Islet precursor cell (in vitro differentiated cells): ENCODE measurements around the gene NUAK2.

Source experiments
- DNase-seq: peaks from one replicate; pipeline ENCODE4 v3.0.0-alpha.2; 2018

Gene NUAK2

GRCh38 chr1:205270764-205271163 is 50.8 kb downstream of the NUAK2 start:
- no peak for DNase-seq

GRCh38 chr1:205270271-205270670 is 51.3 kb downstream of the NUAK2 start:
- no peak for DNase-seq

GRCh38 chr1:205269711-205270110 is 51.8 kb downstream of the NUAK2 start:
- no peak for DNase-seq

- DNase-seq = no peak
Measured at GRCh38 chr1:205268846-205269680, 52.5 kb downstream of the NUAK2 start.

- DNase-seq = no peak
Measured at GRCh38 chr1:205267306-205267902, 54.1 kb downstream of the NUAK2 start.

GRCh38 chr1:205266611-205267305 is 54.8 kb downstream of the NUAK2 start:
- no peak for DNase-seq

GRCh38 chr1:205263580-205264190 is 57.9 kb downstream of the NUAK2 start:
- no peak for DNase-seq

- no peak for DNase-seq
Measured at GRCh38 chr1:205262731-205263171, 58.8 kb downstream of the NUAK2 start.

GRCh38 chr1:205261946-205262691 is 59.4 kb downstream of the NUAK2 start:
- no peak for DNase-seq

- DNase-seq = peak; percentile 76
Measured at GRCh38 chr1:205260948-205261732, 60.4 kb downstream of the NUAK2 start.

GRCh38 chr1:205259998-205260397 is 61.5 kb downstream of the NUAK2 start:
- DNase-seq = no peak

- no peak for DNase-seq
Measured at GRCh38 chr1:205259324-205259832, 62.2 kb downstream of the NUAK2 start.

GRCh38 chr1:205258719-205259118 is 62.8 kb downstream of the NUAK2 start:
- DNase-seq = peak; percentile 93

- no peak for DNase-seq
Measured at GRCh38 chr1:205258261-205258691, 63.3 kb downstream of the NUAK2 start.

GRCh38 chr1:205257735-205258134 is 63.8 kb downstream of the NUAK2 start:
- DNase-seq = no peak

- DNase-seq = no peak
Measured at GRCh38 chr1:205256951-205257625, 64.5 kb downstream of the NUAK2 start.

- peak; percentile 96 for DNase-seq
Measured at GRCh38 chr1:205255941-205256780, 65.4 kb downstream of the NUAK2 start.
